HepG2 (cell line): Measurements from ENCODE around the gene ABCC3. TPM values are rescaled to one million over a fixed set of nuclear protein-coding genes. Genes with fewer than 3 reads are reported as not detected.

Experiments
- BCL6 ChIP-seq: IDR thresholded peaks from 2 replicates; pipeline ENCODE4 v1.6.1; 2016; ENCODE audit warnings: missing genetic modification reagents, missing compliant biosample characterization
- CBX2 ChIP-seq, 2 experiments: fragments of 200-600 bp in 1 of 2; sonication (generic); formaldehyde crosslinking in 1 of 2; IDR thresholded peaks; 2 replicates each; pipeline versions ENCODE4 v1.7.0 to v1.8.1; 2018 to 2022; ENCODE audit warnings: low read depth in 2 of 2, low read length in 1 of 2, mild to moderate bottlenecking in 1 of 2, missing genetic modification reagents in 1 of 2
- HNF4A ChIP-seq: sonication (generic); formaldehyde crosslinking; IDR thresholded peaks from 2 replicates; pipeline ENCODE4 v1.4.0; 2020; ENCODE audit warnings: missing genetic modification reagents
- IRX3 ChIP-seq: sonication (generic); formaldehyde crosslinking; IDR thresholded peaks from 2 replicates; pipeline ENCODE4 v1.8.1; 2023; ENCODE audit warnings: mild to moderate bottlenecking, low read depth, missing genetic modification reagents, borderline replicate concordance
- KLF12 ChIP-seq: sonication (generic); formaldehyde crosslinking; IDR thresholded peaks from 2 replicates; pipeline ENCODE4 v1.4.0; 2020; ENCODE audit warnings: missing genetic modification reagents, borderline replicate concordance
- KLF6 ChIP-seq: IDR thresholded peaks from 2 replicates; pipeline ENCODE4 v1.8.0; 2016; ENCODE audit warnings: missing biosample characterization, missing genetic modification reagents
- MTF2 ChIP-seq: sonication (generic); formaldehyde crosslinking; IDR thresholded peaks from 2 replicates; pipeline ENCODE4 v1.5.0; 2020; ENCODE audit warnings: missing genetic modification reagents, borderline replicate concordance
- RBM22 ChIP-seq: fragments of 200-400 bp; formaldehyde crosslinking; optimal IDR thresholded peaks from 2 replicates; pipeline ENCODE3; 2017; ENCODE audit warnings: mild to moderate bottlenecking, low read length, moderate library complexity
- RFXANK ChIP-seq: IDR thresholded peaks from 2 replicates; pipeline ENCODE4 v1.6.1; 2016
- SAFB2 ChIP-seq: sonication (generic); formaldehyde crosslinking; IDR thresholded peaks from 2 replicates; pipeline ENCODE4 v1.5.1; 2020; ENCODE audit warnings: missing genetic modification reagents, low read depth, mild to moderate bottlenecking, borderline replicate concordance
- SATB2 ChIP-seq: sonication (generic); formaldehyde crosslinking; IDR thresholded peaks from 2 replicates; pipeline ENCODE4 v1.5.0; 2020; ENCODE audit warnings: missing genetic modification reagents
- SRSF1 ChIP-seq: fragments of 200-400 bp; formaldehyde crosslinking; optimal IDR thresholded peaks from 2 replicates; pipeline ENCODE3; 2017; ENCODE audit warnings: mild to moderate bottlenecking, low read depth, low read length, moderate library complexity
- TCF7 ChIP-seq: sonication (generic); IDR thresholded peaks from 2 replicates; pipeline ENCODE4 v1.6.1; 2016; ENCODE audit warnings: antibody characterized with exemption, low read depth
- THYN1 ChIP-seq: sonication (generic); formaldehyde crosslinking; IDR thresholded peaks from 2 replicates; pipeline ENCODE4 v1.8.1; 2023; ENCODE audit warnings: low read depth, mild to moderate bottlenecking, moderate library complexity, missing genetic modification reagents, borderline replicate concordance
- ZBTB42 ChIP-seq: sonication (generic); formaldehyde crosslinking; IDR thresholded peaks from 2 replicates; pipeline ENCODE4 v1.5.0; 2020; ENCODE audit warnings: mild to moderate bottlenecking, missing genetic modification reagents
- ZFP36L1 ChIP-seq: sonication (generic); formaldehyde crosslinking; IDR thresholded peaks from 2 replicates; pipeline ENCODE4 v1.8.0; 2022; ENCODE audit warnings: mild to moderate bottlenecking, missing genetic modification reagents, moderate library complexity
- ZNF552 ChIP-seq: sonication (generic); formaldehyde crosslinking; IDR thresholded peaks from 2 replicates; pipeline ENCODE4 v1.9.0; 2022; ENCODE audit warnings: missing genetic modification reagents, mild to moderate bottlenecking, borderline replicate concordance
- ZNF557 ChIP-seq: sonication (generic); formaldehyde crosslinking; IDR thresholded peaks from 2 replicates; pipeline ENCODE4 v1.4.0; 2020; ENCODE audit warnings: missing genetic modification reagents
- ZNF790 ChIP-seq: sonication (generic); formaldehyde crosslinking; IDR thresholded peaks from 2 replicates; pipeline ENCODE4 v1.8.0; 2022; ENCODE audit warnings: missing genetic modification reagents, mild to moderate bottlenecking, borderline replicate concordance
- ZNF883 ChIP-seq: sonication (generic); formaldehyde crosslinking; IDR thresholded peaks from 2 replicates; pipeline ENCODE4 v1.5.1; 2020; ENCODE audit warnings: mild to moderate bottlenecking, missing genetic modification reagents; ENCODE audit errors: not compliant biosample characterization
- polyA plus RNA-seq, 8 experiments: library from polyadenylated mRNA; depleted of rRNA in 3 of 8; stranded (reverse) in 7 of 8; unstranded in 1 of 8; fragments of >200 nt; fragmentation: Illumina TruSeq in 4 of 8; extraction: Trizol in 4 of 8; gene quantifications; 2 replicates each; pipeline versions ENCODE4 v1.2.1 to v1.2.3, GENCODE V29; 2011 to 2016; ENCODE audit warnings: low read depth in 4 of 8, missing spikeins in 1 of 8, mixed read lengths in 1 of 8; ENCODE audit not compliant: insufficient read depth in 1 of 8
- total RNA-seq, 5 experiments: library from RNA; depleted of rRNA; stranded (reverse); fragments of >200 nt; fragmentation: Illumina TruSeq; extraction: Trizol; gene quantifications; 2 replicates each; pipeline ENCODE4 v1.2.3, GENCODE V29; 2016; ENCODE audit warnings: low read depth in 1 of 5
- TF ChIP-seq, protein P1 (sequence below): sonication (generic); formaldehyde crosslinking; IDR thresholded peaks from 2 replicates; pipeline ENCODE4 v1.8.0; 2022; ENCODE audit warnings: mild to moderate bottlenecking, missing genetic modification reagents, moderate library complexity
- TF ChIP-seq, protein P2 (sequence below): sonication (generic); formaldehyde crosslinking; IDR thresholded peaks from 2 replicates; pipeline ENCODE4 v1.5.0; 2020; ENCODE audit warnings: mild to moderate bottlenecking, missing genetic modification reagents, borderline replicate concordance
- TF ChIP-seq, protein P3 (sequence below): sonication (generic); formaldehyde crosslinking; IDR thresholded peaks from 2 replicates; pipeline ENCODE4 v1.5.0; 2020; ENCODE audit warnings: mild to moderate bottlenecking, missing genetic modification reagents, moderate library complexity

ABCC3 gene
- total and polyA plus RNA-seq, 2 of the 13 experiments (the other 11 are each of a cell fraction or from before 2014, with no cell fraction given) = 25.2 to 50.7 TPM

DNA sequence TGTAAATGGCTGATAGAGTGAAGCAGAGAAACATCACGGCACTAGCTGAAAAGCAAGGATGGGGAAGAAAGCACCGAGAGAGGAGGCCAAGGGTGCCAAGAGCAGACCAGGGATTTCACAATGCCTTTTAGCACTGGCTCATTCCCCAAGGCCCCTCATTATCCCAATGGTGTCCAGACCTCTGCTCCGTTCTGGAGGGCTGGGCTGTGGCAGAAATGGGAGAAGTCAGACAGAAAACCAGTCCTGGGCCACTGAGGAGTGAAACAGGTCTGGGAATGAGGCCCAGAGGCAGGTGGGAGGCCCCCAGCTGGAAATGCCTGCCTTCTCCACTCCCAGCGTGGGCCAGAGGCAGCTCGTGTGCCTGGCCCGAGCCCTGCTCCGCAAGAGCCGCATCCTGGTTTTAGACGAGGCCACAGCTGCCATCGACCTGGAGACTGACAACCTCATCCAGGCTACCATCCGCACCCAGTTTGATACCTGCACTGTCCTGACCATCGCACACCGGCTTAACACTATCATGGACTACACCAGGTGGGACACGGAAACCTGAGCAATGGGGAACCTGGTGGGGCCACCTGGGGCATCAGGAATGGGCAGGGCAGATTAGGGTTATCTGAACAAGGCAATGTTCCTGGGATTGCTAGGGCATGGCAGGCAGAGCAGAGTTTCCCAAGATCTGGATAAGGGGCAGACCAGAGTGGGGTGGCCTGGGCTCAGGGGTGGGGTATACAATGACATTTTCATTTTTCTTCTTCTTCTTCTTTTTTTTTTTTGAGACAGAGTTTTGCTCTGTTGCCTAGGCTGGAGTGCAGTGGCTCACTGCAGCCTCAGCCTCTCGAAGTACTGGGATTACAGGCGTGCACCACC, 52.8 kb downstream of the ABCC3 start (continued):
- TF ChIP-seq MTF2 (CRISPR knock-in tag) = peak; percentile 37; the same call in 1 of the 2 replicates
- peak; percentile 46 for TF ChIP-seq RBM22
- TF ChIP-seq, protein P1, sequence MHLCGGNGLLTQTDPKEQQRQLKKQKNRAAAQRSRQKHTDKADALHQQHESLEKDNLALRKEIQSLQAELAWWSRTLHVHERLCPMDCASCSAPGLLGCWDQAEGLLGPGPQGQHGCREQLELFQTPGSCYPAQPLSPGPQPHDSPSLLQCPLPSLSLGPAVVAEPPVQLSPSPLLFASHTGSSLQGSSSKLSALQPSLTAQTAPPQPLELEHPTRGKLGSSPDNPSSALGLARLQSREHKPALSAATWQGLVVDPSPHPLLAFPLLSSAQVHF (CRISPR knock-in tag) = no peak
- peak; percentile 49 for TF ChIP-seq HNF4A (CRISPR knock-in tag)
- 0 out of 2 replicates have a peak, but pooled peaks have one; percentile 16 for TF ChIP-seq SATB2 (CRISPR knock-in tag)
- no peak for TF ChIP-seq ZFP36L1 (CRISPR knock-in tag)
- TF ChIP-seq ZNF557 (CRISPR knock-in tag) = peak; percentile 76; the same call in 1 of the 2 replicates
- TF ChIP-seq ZBTB42 = no peak
- no peak for TF ChIP-seq TCF7
- no peak for TF ChIP-seq SRSF1
- TF ChIP-seq KLF6 = no peak; the same call in 1 of the 2 replicates
- TF ChIP-seq KLF12 (CRISPR knock-in tag) = peak; percentile 77
- TF ChIP-seq ZNF790 (CRISPR knock-in tag) = no peak
- TF ChIP-seq, protein P2, sequence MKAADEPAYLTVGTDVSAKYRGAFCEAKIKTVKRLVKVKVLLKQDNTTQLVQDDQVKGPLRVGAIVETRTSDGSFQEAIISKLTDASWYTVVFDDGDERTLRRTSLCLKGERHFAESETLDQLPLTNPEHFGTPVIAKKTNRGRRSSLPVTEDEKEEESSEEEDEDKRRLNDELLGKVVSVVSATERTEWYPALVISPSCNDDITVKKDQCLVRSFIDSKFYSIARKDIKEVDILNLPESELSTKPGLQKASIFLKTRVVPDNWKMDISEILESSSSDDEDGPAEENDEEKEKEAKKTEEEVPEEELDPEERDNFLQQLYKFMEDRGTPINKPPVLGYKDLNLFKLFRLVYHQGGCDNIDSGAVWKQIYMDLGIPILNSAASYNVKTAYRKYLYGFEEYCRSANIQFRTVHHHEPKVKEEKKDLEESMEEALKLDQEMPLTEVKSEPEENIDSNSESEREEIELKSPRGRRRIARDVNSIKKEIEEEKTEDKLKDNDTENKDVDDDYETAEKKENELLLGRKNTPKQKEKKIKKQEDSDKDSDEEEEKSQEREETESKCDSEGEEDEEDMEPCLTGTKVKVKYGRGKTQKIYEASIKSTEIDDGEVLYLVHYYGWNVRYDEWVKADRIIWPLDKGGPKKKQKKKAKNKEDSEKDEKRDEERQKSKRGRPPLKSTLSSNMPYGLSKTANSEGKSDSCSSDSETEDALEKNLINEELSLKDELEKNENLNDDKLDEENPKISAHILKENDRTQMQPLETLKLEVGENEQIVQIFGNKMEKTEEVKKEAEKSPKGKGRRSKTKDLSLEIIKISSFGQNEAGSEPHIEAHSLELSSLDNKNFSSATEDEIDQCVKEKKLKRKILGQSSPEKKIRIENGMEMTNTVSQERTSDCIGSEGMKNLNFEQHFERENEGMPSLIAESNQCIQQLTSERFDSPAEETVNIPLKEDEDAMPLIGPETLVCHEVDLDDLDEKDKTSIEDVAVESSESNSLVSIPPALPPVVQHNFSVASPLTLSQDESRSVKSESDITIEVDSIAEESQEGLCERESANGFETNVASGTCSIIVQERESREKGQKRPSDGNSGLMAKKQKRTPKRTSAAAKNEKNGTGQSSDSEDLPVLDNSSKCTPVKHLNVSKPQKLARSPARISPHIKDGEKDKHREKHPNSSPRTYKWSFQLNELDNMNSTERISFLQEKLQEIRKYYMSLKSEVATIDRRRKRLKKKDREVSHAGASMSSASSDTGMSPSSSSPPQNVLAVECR (CRISPR knock-in tag) = peak; percentile 63; the same call in 1 of the 2 replicates
- TF ChIP-seq SAFB2 (CRISPR knock-in tag) = 0 out of 2 replicates have a peak, but pooled peaks have one; percentile 12
- TF ChIP-seq ZNF883 (CRISPR knock-in tag) = no peak
- peak; percentile 70; the same call in 1 of the 2 replicates for TF ChIP-seq RFXANK (CRISPR knock-in tag)
- TF ChIP-seq, protein P3, sequence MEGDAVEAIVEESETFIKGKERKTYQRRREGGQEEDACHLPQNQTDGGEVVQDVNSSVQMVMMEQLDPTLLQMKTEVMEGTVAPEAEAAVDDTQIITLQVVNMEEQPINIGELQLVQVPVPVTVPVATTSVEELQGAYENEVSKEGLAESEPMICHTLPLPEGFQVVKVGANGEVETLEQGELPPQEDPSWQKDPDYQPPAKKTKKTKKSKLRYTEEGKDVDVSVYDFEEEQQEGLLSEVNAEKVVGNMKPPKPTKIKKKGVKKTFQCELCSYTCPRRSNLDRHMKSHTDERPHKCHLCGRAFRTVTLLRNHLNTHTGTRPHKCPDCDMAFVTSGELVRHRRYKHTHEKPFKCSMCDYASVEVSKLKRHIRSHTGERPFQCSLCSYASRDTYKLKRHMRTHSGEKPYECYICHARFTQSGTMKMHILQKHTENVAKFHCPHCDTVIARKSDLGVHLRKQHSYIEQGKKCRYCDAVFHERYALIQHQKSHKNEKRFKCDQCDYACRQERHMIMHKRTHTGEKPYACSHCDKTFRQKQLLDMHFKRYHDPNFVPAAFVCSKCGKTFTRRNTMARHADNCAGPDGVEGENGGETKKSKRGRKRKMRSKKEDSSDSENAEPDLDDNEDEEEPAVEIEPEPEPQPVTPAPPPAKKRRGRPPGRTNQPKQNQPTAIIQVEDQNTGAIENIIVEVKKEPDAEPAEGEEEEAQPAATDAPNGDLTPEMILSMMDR = peak; percentile 12; the same call in 1 of the 2 replicates
- no peak for TF ChIP-seq THYN1 (CRISPR knock-in tag)
- no peak for TF ChIP-seq ZNF552 (CRISPR knock-in tag)
- peak; percentile 38; the same call in 1 of the 2 replicates for TF ChIP-seq BCL6 (CRISPR knock-in tag)
- TF ChIP-seq IRX3 = no peak; the same call in 1 of the 2 replicates
- TF ChIP-seq CBX2 (IDR thresholded peaks at IDR 0.05; ENCODE audit: low read depth, low read length) = no peak
- TF ChIP-seq CBX2 (CRISPR knock-in tag; IDR thresholded peaks at IDR 0.05; ENCODE audit: low read depth) = 0 out of 2 replicates have a peak, but pooled peaks have one; percentile 81
